ENCODE data around the gene PSMB4.

The PSMB4 gene

GRCh38 chr1:151367658-151368392 is 31.5 kb upstream of the PSMB4 start:
- TF ChIP-seq CTCF (IDR thresholded peaks at IDR 0.05; ENCODE audit: low read depth, low read length, missing control alignments) = no peak

DNA sequence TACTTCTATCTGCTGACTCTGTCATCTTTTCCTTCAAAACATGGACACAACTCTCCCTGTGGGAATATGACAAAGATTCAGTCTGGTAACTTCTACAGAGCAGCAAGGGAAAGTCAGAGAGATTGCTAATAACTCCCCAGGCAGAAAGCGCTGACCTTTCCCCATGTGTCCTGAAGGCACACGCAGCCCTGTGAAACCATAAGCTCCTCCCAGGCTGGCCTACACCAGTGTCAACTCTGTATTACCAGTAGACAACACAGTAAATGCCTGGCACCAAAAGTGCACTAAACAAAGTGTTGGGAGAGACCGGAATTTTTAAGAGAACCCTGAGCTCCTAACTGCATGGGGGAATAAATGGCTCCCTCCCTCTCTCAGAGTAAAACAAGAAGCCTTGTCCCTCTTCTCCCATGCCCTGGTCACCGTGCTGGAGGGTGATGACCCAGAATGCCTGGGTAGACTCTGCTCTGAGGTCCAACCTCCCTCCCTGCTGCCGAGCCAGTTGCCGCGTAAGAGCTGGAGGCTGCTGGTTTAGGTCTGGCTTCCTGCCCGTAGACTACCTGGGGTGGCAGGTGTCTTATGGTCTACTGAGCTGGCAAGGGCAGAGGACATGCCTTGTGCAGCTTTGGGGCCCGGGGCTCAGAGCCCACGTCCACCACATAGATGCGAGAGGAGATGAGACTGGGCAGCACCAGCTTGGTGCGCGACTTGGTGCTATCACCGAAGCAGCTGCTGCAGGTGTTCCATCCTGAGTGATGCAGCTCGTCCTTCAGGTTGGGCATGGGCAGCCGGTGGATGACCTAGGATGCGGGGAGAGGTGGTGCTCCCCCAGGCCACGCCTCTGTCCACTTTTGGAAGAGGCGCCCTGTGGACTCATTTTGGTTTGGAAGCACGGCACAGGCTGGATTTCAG is 30.7 kb upstream of the PSMB4 start:
- no peak for DNase-seq (ENCODE audit: low read depth)
- H3K4me3 ChIP-seq (ENCODE audit: low read depth, low read length) = no peak overlapping the region
- TF ChIP-seq CTCF (IDR thresholded peaks at IDR 0.05; ENCODE audit: low read depth, low read length, missing control alignments) = no peak

More at GRCh38 chr1:151367658-151368392, 31.5 kb upstream of the PSMB4 start:
- no peak overlapping the region for H3K4me3 ChIP-seq (ENCODE audit: low read depth, low read length)
- no peak for DNase-seq (ENCODE audit: low read depth)

DNA sequence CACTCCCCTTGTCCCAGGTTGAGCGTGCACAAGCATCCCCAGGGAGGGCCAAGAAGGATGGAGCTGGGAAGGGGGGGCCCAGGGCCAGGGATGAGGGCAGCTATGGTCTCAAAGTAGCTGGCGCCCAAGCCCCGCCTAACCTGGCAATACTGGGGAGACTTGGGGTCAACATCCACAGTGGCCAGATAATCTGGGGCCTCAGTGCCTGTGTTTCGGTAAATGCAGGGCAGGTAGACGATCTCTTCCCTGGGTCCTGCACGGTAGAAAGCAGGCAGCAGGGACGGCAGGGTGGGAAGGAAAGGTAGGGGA is 30.1 kb upstream of the PSMB4 start:
- no peak for TF ChIP-seq CTCF (IDR thresholded peaks at IDR 0.05; ENCODE audit: low read depth, low read length, missing control alignments)
- no peak overlapping the region for H3K4me3 ChIP-seq (ENCODE audit: low read depth, low read length)
- DNase-seq (ENCODE audit: low read depth) = no peak

DNA sequence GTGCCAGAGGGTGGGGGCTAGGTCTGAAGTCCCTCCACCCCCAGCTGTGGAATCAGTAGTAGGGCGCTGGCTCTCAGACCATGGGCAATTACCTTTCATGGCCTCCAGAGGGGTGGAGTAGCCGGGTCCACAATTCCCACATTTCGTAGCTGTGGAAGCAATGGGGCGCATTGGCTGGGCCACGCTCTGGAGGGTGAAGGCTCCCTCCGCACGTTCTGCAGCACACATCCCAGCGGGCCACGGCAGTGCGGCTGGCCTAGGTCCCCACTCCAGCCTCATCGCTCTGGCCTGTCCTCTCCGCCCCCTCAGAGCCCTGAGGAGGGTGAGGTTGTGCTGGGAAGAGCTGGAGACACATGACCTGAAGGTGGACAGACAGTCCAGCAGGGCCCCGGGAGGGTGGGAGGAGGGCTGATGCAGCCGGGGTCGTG is 29.7 kb upstream of the PSMB4 start:
- H3K4me3 ChIP-seq (ENCODE audit: low read depth, low read length) = no peak overlapping the region
- TF ChIP-seq CTCF (IDR thresholded peaks at IDR 0.05; ENCODE audit: low read depth, low read length, missing control alignments) = no peak
- no peak for DNase-seq (ENCODE audit: low read depth)

DNA sequence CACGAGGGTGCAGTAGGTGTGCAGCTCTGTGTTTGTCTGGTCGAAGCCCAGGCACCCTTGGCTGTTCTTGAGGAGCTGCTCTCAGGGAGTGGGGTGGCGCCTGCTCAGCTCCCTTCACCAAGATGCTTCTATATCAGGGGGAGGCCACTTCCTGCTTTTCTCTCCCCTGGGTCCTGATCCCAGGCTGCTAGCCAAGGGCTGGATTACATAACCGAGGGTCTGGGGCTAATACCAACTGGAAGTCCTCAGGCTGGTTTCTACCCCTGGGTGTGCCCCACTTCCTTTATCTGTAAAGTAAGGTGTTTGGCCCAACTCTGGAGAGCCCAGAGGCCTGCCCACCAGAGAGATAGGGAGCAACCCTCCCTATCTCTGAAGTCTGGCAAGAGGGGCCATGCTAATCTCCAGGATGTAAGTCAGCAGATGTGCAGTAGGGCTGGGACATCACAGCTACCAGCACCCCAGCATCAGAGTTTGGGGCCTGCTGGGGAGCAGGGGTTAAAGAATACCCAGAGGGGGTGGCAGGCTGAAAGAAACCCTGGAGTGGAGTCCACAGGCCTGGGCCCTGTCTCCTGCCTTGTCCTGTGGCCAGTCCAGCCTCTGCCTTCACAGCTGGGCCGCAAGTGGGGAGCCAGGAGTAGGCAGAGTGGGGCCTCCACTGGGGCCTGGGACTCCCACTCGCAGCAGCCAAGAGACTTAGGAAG is 29.0 kb upstream of the PSMB4 start:
- no peak overlapping the region for H3K4me3 ChIP-seq (ENCODE audit: low read depth, low read length)
- no peak for DNase-seq (ENCODE audit: low read depth)
- TF ChIP-seq CTCF (IDR thresholded peaks at IDR 0.05; ENCODE audit: low read depth, low read length, missing control alignments) = no peak

DNA sequence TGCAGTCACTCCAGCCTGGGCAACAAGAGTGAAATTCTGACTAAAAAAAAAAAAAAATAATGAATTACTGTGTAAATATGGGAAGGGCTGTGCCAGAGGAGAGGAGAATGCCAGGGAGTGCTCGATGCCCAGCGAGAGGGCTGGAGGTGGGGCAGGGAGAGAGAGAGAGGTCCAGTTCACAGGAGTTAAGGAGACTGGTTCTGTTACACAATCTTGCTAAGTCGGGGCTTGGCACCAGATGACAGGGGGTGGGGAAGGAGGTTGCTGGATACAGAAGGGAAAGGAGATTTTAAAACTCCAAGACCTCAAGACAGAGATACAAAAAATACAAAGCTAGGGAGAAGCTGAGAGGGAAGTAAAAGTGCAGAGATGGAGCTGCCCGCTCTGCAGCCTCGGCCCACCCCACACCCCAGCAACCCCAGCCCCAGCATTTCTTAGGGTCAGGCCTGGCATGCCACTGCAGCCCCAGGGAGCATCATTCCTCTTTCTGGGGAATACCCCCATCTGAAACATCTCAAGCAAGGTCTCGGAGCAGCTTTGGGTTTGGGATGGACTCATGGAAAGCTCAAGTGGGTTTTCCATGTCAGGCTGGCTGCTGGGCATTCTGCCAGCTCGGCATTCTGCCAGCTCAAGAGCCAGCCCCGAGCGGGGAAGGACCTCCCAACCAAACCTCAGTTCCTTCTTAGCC is 27.9 kb upstream of the PSMB4 start:
- DNase-seq (ENCODE audit: low read depth) = no peak
- no peak for TF ChIP-seq CTCF (IDR thresholded peaks at IDR 0.05; ENCODE audit: low read depth, low read length, missing control alignments)
- H3K4me3 ChIP-seq (ENCODE audit: low read depth, low read length) = no peak overlapping the region
